GM18867 (cell line): ENCODE results near the gene LYAR.

Experiments
- ATAC-seq: cut with Tn5 transposase; IDR thresholded peaks from one replicate; pipeline ENCODE4 v1.9.1; 2021; ENCODE audit warnings: mild to moderate bottlenecking, moderate library complexity; ENCODE audit not compliant: unreplicated experiment

The LYAR gene, protein sequence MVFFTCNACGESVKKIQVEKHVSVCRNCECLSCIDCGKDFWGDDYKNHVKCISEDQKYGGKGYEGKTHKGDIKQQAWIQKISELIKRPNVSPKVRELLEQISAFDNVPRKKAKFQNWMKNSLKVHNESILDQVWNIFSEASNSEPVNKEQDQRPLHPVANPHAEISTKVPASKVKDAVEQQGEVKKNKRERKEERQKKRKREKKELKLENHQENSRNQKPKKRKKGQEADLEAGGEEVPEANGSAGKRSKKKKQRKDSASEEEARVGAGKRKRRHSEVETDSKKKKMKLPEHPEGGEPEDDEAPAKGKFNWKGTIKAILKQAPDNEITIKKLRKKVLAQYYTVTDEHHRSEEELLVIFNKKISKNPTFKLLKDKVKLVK

DNA sequence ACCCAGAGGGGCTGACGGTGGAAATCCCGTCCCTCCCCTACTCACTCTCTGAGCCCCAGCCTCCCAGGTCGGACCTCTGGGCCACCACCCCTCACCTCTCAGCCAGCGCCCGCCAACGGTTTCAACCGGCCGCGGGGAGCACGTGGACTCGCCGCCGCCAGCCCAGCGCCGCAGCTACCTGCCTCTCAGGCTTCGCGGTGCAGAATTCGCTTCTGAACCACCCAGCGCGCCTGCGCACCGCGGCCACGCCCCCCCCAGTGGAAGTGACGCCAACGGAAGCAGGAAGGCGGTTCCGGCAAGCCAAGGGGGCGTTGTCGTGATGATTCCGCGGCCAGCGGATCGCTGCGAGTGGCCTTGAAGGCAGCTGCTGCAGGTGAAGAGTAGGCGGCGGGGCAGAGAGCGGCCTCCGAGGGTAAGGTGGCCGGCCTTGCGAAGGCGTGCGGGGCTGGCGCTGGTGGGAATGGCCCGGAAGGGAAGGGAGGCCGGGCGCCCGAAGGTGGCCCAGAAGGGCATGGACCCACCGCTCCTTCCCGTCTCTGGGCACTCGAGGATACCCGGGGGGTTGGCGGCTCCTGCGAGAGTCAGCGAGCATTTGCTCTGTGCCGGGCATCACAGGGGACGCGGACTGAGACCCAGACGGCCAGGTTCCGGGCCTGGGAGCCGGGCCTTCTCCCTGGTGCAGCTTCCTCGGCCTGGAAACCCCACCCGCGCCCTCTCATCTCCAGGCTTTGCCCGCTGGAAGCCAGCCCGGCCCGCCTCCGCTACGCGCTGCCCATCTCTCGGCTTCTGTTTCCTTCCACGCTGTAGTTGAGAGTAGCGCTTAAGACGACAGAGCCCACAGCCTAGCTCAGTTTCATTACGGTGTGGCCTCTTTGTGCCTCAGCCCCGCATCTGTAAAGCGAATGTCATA lies at the start of gene LYAR, which contains the start of gene ZBTB49:
Gene LYAR, minus strand, starts transcription at position 214 of the 910 bp plus-strand sequence. CDS start 6,412 bp downstream, outside the sequence.
Gene ZBTB49, plus strand, starts transcription at position 311 of the 910 bp plus-strand sequence. CDS start 9,695 bp downstream, outside the sequence.
- ATAC-seq, result peak; percentile 89

- ATAC-seq, result no peak
Measured at GRCh38 chr4:4339504-4340085, 49.6 kb upstream of the LYAR start.

GRCh38 chr4:4338210-4339001 lies 48.5 kb upstream of the LYAR start:
- ATAC-seq, result no peak

DNA sequence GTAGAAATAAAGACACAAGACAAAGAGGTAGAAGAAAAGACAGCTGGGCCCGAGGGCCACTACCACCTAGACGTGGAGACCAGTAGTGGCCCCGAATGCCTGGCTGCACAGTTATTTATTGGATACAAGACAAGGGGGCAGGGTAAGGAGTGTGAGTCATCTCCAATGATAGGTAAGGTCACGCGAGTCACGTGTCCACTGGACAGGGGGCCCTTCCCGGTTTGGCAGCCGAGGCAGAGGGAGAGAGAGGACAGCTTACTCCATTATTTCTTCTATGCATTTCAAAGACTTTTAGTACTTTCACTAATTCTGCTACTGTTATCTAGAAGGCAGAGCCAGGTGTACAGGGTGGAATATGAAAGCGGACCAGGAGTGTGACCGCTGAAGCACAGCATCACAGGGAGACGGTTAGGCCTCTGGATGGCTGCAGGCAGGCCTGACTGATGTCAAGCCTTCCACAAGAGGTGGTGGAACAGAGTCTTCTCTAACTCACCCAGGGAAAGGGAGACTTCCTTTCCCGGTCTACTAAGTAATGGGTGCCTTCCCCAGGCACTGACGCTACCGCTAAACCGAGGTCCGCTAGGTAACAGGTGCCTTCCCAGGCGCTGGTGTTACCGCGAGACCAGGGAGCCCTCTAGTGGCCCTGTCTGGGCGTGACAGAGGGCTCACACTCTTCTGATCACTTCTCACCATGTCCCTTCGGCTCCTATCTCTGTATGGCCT lies 45.0 kb upstream of the LYAR start:
- ATAC-seq, result peak; percentile 73

DNA sequence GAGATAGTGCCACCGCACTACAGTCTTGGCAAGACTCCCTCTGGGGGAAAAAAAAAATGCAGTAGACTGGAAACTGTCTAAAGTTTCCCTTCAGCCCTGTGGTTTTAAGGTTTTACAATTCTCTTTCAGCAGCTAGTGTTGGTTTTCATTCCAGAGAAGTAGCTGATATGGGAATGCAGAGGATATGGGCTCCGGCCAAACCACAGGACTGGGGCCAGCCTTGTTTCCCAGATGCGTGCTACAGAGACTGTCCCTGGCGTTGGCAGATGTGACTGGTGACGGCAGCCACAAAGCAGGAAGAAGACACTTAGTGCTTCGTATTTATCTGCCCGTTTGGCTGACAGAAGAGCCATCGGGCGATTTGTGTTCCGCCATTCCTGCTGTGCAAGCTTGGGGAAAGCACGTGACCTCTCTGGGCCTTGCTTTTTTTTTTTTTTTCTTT lies 43.3 kb upstream of the LYAR start:
- ATAC-seq, result no peak

DNA sequence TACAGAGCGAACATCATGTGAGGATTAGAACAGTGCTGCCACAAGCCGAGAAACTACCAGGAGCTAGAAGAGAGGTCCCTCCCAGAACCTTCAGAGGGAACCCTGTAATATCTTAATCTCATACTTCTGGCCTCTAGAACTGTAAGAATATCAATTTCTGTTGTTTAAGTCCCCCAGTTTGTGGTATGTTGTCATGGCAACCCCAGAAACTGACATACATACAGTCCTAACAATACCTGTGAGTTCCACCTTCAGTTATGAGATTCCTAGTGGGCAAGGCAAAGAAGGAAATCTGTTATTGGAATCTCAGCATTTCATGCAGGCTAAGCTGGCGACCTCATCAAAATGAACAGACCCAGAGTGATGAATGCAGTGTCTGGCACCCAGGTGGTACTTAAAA lies 42.6 kb upstream of the LYAR start:
- ATAC-seq, result no peak

- ATAC-seq, result no peak
Measured at GRCh38 chr4:4330794-4331193, 40.8 kb upstream of the LYAR start.

GRCh38 chr4:4329496-4329895 lies 39.5 kb upstream of the LYAR start:
- ATAC-seq, result no peak

- no peak for ATAC-seq
Measured at GRCh38 chr4:4328840-4329239, 38.9 kb upstream of the LYAR start.

DNA sequence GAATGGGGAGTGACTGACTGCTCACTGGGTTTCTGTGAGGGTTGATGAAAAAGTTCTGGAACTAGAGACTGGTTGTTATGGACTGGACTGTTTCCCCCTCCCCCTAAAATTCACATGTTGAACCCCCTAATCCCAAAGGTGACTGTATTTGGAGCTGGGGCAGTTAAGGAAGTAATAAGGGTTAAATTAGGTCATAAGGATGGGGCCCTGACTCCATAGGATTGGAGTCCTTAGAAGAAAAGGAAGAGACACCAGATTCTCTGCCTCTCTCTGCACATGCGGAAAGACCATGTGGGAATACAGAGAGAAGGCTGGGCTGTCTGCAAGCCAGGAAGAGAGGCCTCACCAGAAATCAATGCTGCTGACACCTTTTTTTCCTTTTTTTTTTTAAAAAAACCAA lies 38.3 kb upstream of the LYAR start:
- ATAC-seq, result no peak

GRCh38 chr4:4327652-4328121 lies 37.7 kb upstream of the LYAR start:
- ATAC-seq, result no peak

GRCh38 chr4:4326166-4326565 lies 36.2 kb upstream of the LYAR start:
- no peak for ATAC-seq

GRCh38 chr4:4325321-4325720 lies 35.4 kb upstream of the LYAR start:
- ATAC-seq, result no peak

- no peak for ATAC-seq
Measured at GRCh38 chr4:4323705-4324534, 34.0 kb upstream of the LYAR start.

- ATAC-seq, result no peak
Measured at GRCh38 chr4:4321951-4322688, 32.2 kb upstream of the LYAR start.

- ATAC-seq, result no peak
Measured at GRCh38 chr4:4320951-4321714, 31.2 kb upstream of the LYAR start.

- ATAC-seq, result no peak
Measured at GRCh38 chr4:4320528-4320927, 30.6 kb upstream of the LYAR start.
